ENCODE results near the gene CADM2.

CADM2 gene

GRCh38 chr3:85321892-85322291, 363.1 kb downstream of the CADM2 start:
- DNase-seq (ENCODE audit: low read depth) = no peak

GRCh38 chr3:85330071-85330470, 371.3 kb downstream of the CADM2 start:
- no peak for DNase-seq (ENCODE audit: low read depth)

GRCh38 chr3:85337895-85338294, 379.1 kb downstream of the CADM2 start:
- no peak for DNase-seq (ENCODE audit: low read depth)

- no peak for DNase-seq (ENCODE audit: low read depth)
These were observed 384.1 kb downstream of the CADM2 start for GRCh38 chr3:85342915-85343314.

- no peak for DNase-seq (ENCODE audit: low read depth)
These were observed 396.8 kb downstream of the CADM2 start for GRCh38 chr3:85355572-85355971.

GRCh38 chr3:85360742-85361387, 402.1 kb downstream of the CADM2 start:
- no peak for DNase-seq (ENCODE audit: low read depth)

GRCh38 chr3:85364296-85364909, 405.6 kb downstream of the CADM2 start:
- no peak for DNase-seq (ENCODE audit: low read depth)

GRCh38 chr3:85370341-85370740, 411.6 kb downstream of the CADM2 start:
- no peak for DNase-seq (ENCODE audit: low read depth)

- DNase-seq (ENCODE audit: low read depth) = no peak
These were observed 417.3 kb downstream of the CADM2 start for GRCh38 chr3:85376131-85376530.

GRCh38 chr3:85377115-85377514, 418.3 kb downstream of the CADM2 start:
- DNase-seq (ENCODE audit: low read depth) = no peak

GRCh38 chr3:85384372-85384771, 425.6 kb downstream of the CADM2 start:
- no peak for DNase-seq (ENCODE audit: low read depth)

GRCh38 chr3:85387913-85388505, 429.2 kb downstream of the CADM2 start:
- DNase-seq (ENCODE audit: low read depth) = no peak

GRCh38 chr3:85394424-85394823, 435.6 kb downstream of the CADM2 start:
- no peak for DNase-seq (ENCODE audit: low read depth)

- DNase-seq (ENCODE audit: low read depth) = no peak
These were observed 438.6 kb downstream of the CADM2 start for GRCh38 chr3:85397434-85397833.

GRCh38 chr3:85426121-85426520, 467.3 kb downstream of the CADM2 start:
- DNase-seq (ENCODE audit: low read depth) = no peak

GRCh38 chr3:85427467-85427866, 468.7 kb downstream of the CADM2 start:
- no peak for DNase-seq (ENCODE audit: low read depth)

GRCh38 chr3:85432081-85432480, 473.3 kb downstream of the CADM2 start:
- DNase-seq (ENCODE audit: low read depth) = no peak

GRCh38 chr3:85433319-85433718, 474.5 kb downstream of the CADM2 start:
- no peak for DNase-seq (ENCODE audit: low read depth)

GRCh38 chr3:85455561-85456200, 496.9 kb downstream of the CADM2 start:
- no peak for DNase-seq (ENCODE audit: low read depth)

GRCh38 chr3:85474241-85474640, 515.5 kb downstream of the CADM2 start:
- DNase-seq (ENCODE audit: low read depth) = no peak

GRCh38 chr3:85475346-85475745, 516.6 kb downstream of the CADM2 start:
- no peak for DNase-seq (ENCODE audit: low read depth)

GRCh38 chr3:85476891-85477495, 518.2 kb downstream of the CADM2 start:
- no peak for DNase-seq (ENCODE audit: low read depth)

Data from T-helper 22 cell (primary cell).